ENCODE measurements around the gene ARPC3.
A peak's percentile ranks its signal among the peaks of the same experiment; 100 is the strongest.
"Not testable (repeated sequence)": the region's sequence is repeated elsewhere in the genome, so short reads cannot be mapped to it uniquely, and the experiment has no call there.

ARPC3 gene

DNA sequence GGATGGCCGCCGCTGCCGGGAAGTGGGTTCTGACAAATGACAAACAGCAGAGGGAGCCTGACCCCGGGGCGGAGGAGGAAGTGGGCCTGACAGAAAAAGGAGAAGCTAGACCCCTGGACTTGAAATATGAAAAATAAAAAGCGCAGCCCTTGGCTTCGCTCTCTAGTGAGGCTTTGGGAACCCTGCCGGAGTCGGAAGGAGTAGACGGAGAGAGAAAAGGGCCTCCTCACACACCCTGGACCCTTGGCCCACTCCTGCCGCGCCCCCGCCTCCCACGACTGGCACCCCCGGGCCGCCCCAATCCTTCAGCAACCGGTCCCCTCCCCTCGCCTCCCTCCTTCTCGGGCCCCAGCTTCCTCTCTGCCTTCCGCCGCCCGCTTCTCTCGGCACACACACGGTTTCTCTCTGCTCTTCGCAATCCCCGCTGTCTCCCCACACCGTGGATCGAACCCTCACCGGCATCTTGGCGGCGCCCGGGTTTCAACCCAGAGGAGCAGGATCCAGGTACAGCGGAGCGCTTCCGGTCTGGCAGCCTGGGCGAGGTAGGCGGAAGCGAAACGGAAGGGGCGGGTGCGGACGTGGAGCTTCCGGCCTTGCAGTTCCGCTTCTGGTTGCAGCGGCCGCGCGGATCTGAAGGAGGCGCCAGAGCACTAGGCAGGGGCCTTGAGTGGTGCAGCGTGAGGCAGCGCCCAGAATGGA lies at the start of gene ARPC3:
Gene ARPC3 (minus strand): TSS at position 539 of the 699 bp plus-strand sequence. CDS start 77 bp downstream, at position 462.
- DNase-seq (ENCODE audit: low read depth), result peak; percentile 98
- TF ChIP-seq, protein P1, sequence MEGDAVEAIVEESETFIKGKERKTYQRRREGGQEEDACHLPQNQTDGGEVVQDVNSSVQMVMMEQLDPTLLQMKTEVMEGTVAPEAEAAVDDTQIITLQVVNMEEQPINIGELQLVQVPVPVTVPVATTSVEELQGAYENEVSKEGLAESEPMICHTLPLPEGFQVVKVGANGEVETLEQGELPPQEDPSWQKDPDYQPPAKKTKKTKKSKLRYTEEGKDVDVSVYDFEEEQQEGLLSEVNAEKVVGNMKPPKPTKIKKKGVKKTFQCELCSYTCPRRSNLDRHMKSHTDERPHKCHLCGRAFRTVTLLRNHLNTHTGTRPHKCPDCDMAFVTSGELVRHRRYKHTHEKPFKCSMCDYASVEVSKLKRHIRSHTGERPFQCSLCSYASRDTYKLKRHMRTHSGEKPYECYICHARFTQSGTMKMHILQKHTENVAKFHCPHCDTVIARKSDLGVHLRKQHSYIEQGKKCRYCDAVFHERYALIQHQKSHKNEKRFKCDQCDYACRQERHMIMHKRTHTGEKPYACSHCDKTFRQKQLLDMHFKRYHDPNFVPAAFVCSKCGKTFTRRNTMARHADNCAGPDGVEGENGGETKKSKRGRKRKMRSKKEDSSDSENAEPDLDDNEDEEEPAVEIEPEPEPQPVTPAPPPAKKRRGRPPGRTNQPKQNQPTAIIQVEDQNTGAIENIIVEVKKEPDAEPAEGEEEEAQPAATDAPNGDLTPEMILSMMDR (conservative IDR thresholded peaks at IDR 0.05; ENCODE audit: low read depth, low read length), result peak; percentile 86
- peak within 1 kb of the TSS; percentile 97 for H3K4me3 ChIP-seq (ENCODE audit: low read depth, low read length)

- TF ChIP-seq, protein P1 (conservative IDR thresholded peaks at IDR 0.05; ENCODE audit: low read depth, low read length), result no peak
These were observed 49.0 kb upstream of the ARPC3 start for GRCh38 chr12:110498984-110499706.

DNA sequence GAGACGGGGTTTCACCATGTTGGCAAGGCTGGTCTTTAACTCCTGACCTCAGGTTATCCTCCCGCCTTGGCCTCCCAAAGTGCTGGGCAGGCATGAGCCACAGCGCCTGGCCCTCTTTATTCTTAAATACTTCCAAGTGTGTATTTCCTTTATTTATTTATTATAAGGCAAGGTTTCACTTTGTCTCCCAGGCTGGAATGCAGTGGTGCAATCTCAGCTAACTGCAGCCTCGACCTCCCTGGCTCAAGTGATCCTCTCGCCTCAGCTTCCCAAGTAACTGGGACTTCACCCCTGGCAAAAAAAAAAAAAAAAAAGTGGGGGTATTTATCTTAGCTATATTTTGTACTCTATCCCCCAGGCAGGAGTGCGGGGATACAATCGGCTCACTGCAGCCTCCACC lies 25.3 kb upstream of the ARPC3 start:
- TF ChIP-seq, protein P1 (conservative IDR thresholded peaks at IDR 0.05; ENCODE audit: low read depth, low read length), result no peak
- DNase-seq (ENCODE audit: low read depth), result peak; percentile 55
- no peak overlapping the region for H3K4me3 ChIP-seq (ENCODE audit: low read depth, low read length)

More at GRCh38 chr12:110498984-110499706, 49.0 kb upstream of the ARPC3 start:
- H3K4me3 ChIP-seq (ENCODE audit: low read depth, low read length), result no peak overlapping the region
- peak; percentile 37 for DNase-seq (ENCODE audit: low read depth)

- TF ChIP-seq, protein P1 (conservative IDR thresholded peaks at IDR 0.05; ENCODE audit: low read depth, low read length), result no peak
- H3K4me3 ChIP-seq (ENCODE audit: low read depth, low read length), result peak within 1 kb of the TSS; percentile 84
- DNase-seq (ENCODE audit: low read depth), result peak; percentile 99
These were observed 18.3 kb upstream of the ARPC3 start, which contains the start of the genes FAM216A and GPN3 for GRCh38 chr12:110468214-110469048. FAM216A (plus strand) TSS chr12:110468845; CDS start chr12:110468876, 31 bp downstream. GPN3 (minus strand) TSS chr12:110468257; CDS start chr12:110468203, 54 bp downstream.

- DNase-seq (ENCODE audit: low read depth), result no peak
- peak overlapping the region; percentile 84 for H3K4me3 ChIP-seq (ENCODE audit: low read depth, low read length)
- TF ChIP-seq, protein P1 (conservative IDR thresholded peaks at IDR 0.05; ENCODE audit: low read depth, low read length), result no peak
These were observed 17.7 kb upstream of the ARPC3 start for GRCh38 chr12:110467847-110468213.

DNA sequence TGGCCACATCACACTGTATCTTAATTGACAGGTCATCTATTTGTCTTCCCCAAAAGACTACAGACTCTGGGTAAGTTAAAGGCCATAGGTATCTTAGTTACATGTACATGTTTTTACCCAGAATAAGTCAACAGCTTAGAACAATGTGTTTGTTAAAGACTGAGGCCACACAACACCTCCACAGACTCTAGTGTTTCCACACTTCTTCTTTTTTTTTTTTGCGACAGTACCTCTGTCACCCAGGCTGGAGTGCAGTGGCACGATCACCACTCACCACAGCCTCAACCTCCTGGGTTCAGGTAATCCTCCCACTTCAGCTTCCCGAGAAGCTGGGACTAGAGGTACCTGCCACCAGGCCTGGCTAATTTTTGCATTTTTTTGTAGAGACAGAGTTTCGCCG lies 16.7 kb upstream of the ARPC3 start:
- TF ChIP-seq, protein P1 (conservative IDR thresholded peaks at IDR 0.05; ENCODE audit: low read depth, low read length), result no peak
- no peak overlapping the region for H3K4me3 ChIP-seq (ENCODE audit: low read depth, low read length)
- DNase-seq (ENCODE audit: low read depth), result no peak

DNA sequence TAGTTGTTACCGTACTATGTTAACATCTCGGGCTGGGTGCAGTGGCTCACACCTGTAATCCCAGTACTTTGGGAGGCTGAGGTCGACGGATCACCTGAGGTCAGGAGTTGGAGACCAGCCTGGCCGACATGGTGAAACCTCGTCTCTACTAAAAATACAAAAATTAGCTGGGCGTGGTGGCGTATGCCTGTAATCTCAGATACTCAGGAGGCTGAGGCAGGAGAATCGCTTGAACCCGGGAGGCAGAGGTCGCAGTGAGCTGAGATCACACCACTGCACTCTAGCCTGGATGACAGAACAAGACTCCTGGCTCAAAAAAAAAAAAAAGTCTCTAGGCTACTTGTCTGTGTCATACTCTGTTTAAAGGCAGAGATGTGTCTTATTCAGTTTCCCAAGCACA lies 15.6 kb upstream of the ARPC3 start:
- H3K4me3 ChIP-seq (ENCODE audit: low read depth, low read length); DNase-seq (ENCODE audit: low read depth): not testable (repeated sequence)
